ACC112 (cell line): ENCODE data around the gene KTN1.

ENCODE experiments used
- H2AFZ ChIP-seq: fragments of 200-600 bp; sonication (generic); one replicate; pipeline ENCODE4 v1.6.0; 2017; ENCODE audit warnings: antibody characterized with exemption, low read length; ENCODE audit not compliant: unreplicated experiment
- H3K27ac ChIP-seq: fragments of 200-600 bp; sonication (generic); 2 replicates; pipeline ENCODE4 v1.5.1; 2014; ENCODE audit warnings: low read depth, mild to moderate bottlenecking, antibody characterized with exemption, low read length, moderate library complexity
- H3K27me3 ChIP-seq: fragments of 200-600 bp; sonication (generic); 2 replicates; pipeline ENCODE4 v1.6.1; 2014; ENCODE audit warnings: mild to moderate bottlenecking, antibody characterized with exemption, low read length, moderate library complexity, mixed read lengths; ENCODE audit not compliant: insufficient read depth
- H3K36me3 ChIP-seq: fragments of 200-600 bp; sonication (generic); 2 replicates; pipeline ENCODE4 v1.6.1; 2016; ENCODE audit warnings: mild to moderate bottlenecking, antibody characterized with exemption, low read length, moderate library complexity, mixed read lengths; ENCODE audit not compliant: insufficient read depth
- H3K4me1 ChIP-seq: fragments of 200-600 bp; sonication (generic); one replicate; pipeline ENCODE4 v1.6.1; 2016; ENCODE audit warnings: low read length, mixed read lengths; ENCODE audit not compliant: insufficient read depth, unreplicated experiment, control insufficient read depth
- H3K4me3 ChIP-seq: fragments of 200-600 bp; sonication (generic); 2 replicates; pipeline ENCODE4 v1.5.1; 2014; ENCODE audit warnings: mild to moderate bottlenecking, low read depth, low read length
- H3K79me2 ChIP-seq: fragments of 200-600 bp; sonication (generic); one replicate; pipeline ENCODE4 v1.6.0; 2016; ENCODE audit warnings: low read length; ENCODE audit not compliant: control insufficient read depth, unreplicated experiment, insufficient read depth

KTN1 gene

DNA sequence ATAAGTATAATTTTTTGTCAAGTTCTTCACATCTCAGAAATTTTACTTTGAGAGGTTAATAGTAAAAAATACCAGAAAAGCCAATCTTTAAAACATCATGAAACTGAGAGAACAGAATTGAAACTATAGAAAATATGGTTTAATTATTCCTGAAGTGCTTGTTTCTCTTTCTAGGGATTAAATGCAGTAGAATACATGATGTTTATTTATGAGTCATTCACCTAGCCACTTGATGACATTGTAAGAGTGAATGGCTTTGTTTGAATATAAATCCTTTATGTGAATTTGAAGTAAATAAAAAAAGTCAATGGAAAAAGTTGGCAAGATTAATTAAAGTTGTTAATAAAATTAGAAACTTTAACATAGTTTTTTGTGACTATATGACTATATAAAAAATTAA, 48.4 kb downstream of the KTN1 start:
- no peaks in the 10 kb centered on the region for H3K27me3 ChIP-seq
- peaks cover 16% of the 10 kb centered on the region for H3K4me1 ChIP-seq
- peaks cover 16% of the 10 kb centered on the region for H3K79me2 ChIP-seq
- no peak overlapping the region for H3K4me3 ChIP-seq
- peaks cover 48% of the 10 kb centered on the region for H3K36me3 ChIP-seq
- no peak overlapping the region for H3K27ac ChIP-seq
- no peak overlapping the region for H2AFZ ChIP-seq

DNA sequence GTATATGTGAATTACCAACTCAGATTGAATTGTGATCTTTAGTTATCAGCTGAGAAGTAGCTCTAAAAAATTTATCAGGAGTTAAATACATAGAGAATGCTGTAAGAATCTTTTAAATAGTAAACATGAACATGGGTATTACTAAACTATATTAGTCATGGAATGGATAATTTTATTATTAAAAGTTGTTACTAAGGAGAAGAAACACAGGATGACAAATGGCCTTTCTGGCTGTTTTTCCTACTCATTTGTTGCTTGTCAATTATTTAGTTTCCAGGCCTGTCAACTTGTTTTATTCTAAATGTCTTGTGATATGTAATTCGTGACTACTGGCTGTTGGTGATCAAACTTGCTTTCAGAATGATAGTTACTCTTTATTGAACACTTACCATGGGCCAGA, 58.7 kb downstream of the KTN1 start:
- Histone ChIP-seq H3K79me2 (no peaks in the 10 kb centered on the region), H3K36me3 (peaks cover 60% of the 10 kb centered on the region), H3K27me3 (no peaks in the 10 kb centered on the region), H3K27ac (peak overlapping the region; percentile 10; the same call in 1 of the 2 replicates), H3K4me1 (no peaks in the 10 kb centered on the region), H2AFZ (no peak overlapping the region), H3K4me3 (no peak overlapping the region)

DNA sequence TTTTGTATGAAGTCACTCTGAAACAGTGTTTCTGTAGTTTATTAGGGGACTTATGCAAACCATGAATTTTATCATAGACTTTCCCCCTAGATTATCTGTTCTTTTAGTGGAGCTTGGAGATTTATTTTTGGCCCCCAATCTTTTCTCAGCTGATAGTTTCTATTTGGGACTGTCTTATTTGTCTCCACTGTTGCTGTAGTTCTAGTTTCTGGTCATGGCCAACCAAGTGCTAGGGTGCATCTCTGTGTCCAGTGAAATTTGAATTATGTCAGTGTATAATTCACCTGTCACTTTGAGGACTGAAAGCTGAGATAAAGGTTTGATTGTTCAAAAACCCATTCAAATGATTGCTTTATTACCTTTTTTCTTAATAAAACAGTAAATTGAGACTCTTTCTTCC, 61.3 kb downstream of the KTN1 start:
- peaks cover 44% of the 10 kb centered on the region for H3K36me3 ChIP-seq

DNA sequence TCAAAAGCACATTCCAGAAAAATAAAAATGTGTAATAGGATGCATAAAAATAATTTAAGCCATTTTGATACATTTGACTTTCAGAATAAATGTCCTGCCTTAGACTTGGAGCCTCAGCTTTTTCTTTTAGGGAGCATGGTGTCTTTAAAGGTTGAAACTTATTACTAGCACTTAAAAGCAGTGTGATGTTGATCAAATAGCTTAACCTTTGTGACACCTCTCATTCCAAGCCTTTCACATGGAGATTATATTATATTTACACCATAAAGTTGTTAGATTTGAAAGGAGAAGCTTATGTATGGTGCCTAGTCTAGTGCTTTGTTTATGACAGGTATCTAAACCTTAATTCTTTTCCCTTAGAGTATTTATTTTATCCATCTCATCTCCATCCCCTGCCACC, 61.9 kb downstream of the KTN1 start:
- Histone ChIP-seq H3K27me3 (no peaks in the 10 kb centered on the region), H3K36me3 (peaks cover 42% of the 10 kb centered on the region)

More for the DNA sequence above, 61.3 kb downstream of the KTN1 start:
- no peaks in the 10 kb centered on the region for H3K4me1 ChIP-seq
- H3K79me2 ChIP-seq: no peaks in the 10 kb centered on the region
- no peak overlapping the region for H3K4me3 ChIP-seq
- no peaks in the 10 kb centered on the region for H3K27me3 ChIP-seq
- H3K27ac ChIP-seq: no peak overlapping the region
- H2AFZ ChIP-seq: no peak overlapping the region

DNA sequence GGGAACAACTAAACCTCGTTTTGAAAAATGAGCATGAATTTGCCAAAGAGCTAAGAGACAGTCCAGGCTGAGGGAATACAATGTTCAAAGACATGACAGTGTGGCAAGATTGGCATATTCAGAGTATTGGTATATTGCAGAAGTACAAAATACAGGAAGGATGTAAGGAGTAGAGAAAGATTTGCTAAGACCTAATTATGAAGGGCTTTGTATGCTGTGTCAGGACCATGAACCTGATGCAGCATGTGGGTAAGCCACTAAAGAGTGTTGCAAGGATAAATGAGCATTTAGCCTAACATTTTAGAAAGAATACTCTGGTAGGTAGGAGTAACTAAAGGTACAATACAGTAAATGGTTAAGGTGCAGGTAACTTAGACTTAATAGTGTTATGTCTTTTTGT, 65.1 kb downstream of the KTN1 start:
- no peak overlapping the region for H3K4me3 ChIP-seq
- H3K27ac ChIP-seq: no peak overlapping the region
- H2AFZ ChIP-seq: no peak overlapping the region
- no peaks in the 10 kb centered on the region for H3K27me3 ChIP-seq
- no peaks in the 10 kb centered on the region for H3K4me1 ChIP-seq
- H3K79me2 ChIP-seq: no peaks in the 10 kb centered on the region
- peaks cover 37% of the 10 kb centered on the region for H3K36me3 ChIP-seq

More for the DNA sequence above, 61.9 kb downstream of the KTN1 start:
- Histone ChIP-seq H3K4me3 (no peak overlapping the region), H3K79me2 (no peaks in the 10 kb centered on the region), H3K27ac (no peak overlapping the region), H3K4me1 (no peaks in the 10 kb centered on the region), H2AFZ (no peak overlapping the region)

DNA sequence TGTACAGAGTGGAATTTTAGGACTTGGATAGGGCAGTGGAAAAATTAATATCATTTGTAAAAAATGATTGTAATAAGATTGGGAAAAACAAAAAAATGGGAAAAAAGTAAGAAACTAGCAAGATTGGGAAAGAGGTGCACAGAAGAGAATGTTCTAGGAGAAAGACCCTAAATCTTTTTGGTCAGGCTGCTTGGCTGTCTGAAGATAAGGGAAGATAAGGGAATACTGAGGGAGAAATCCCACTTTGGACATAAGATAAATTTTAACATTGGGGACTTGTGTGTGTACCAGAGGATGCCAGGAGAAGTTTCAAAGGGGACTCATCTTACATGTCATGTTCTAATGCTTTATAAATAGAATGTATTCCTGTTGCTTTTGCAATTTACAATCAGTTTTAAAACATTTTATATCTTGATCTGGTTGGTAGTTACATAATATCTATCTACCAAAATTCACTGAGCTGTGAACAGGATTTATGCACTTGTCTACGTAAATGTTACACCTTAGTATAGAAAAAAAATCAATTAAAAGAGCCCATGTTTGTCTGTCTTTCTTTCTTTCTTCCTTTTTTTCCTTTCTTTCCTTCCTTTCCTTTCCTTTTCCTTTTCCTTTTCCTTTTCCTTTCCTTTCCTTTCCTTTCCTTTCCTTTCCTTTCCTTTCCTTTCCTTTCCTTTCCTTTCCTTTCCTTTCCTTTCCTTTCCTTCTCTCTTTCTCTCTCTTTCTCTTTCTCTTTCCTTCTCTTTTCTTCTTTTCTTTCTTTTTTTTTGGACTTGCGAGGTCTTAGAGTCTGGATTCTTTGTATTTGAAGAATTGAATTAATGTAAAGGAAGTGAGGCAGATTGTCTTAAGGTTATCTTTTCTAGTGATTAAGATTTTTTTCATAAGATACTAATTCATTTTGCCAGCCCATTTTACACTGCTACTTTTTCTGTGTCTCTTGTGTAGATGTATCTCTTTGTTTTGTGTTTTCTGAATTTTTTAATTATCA, 66.1 kb downstream of the KTN1 start:
- H2AFZ ChIP-seq: no peak overlapping the region
- peaks cover 38% of the 10 kb centered on the region for H3K36me3 ChIP-seq
- no peak overlapping the region for H3K27ac ChIP-seq
- no peaks in the 10 kb centered on the region for H3K27me3 ChIP-seq
- H3K4me3 ChIP-seq: no peak overlapping the region
- no peaks in the 10 kb centered on the region for H3K79me2 ChIP-seq
- H3K4me1 ChIP-seq: no peaks in the 10 kb centered on the region

DNA sequence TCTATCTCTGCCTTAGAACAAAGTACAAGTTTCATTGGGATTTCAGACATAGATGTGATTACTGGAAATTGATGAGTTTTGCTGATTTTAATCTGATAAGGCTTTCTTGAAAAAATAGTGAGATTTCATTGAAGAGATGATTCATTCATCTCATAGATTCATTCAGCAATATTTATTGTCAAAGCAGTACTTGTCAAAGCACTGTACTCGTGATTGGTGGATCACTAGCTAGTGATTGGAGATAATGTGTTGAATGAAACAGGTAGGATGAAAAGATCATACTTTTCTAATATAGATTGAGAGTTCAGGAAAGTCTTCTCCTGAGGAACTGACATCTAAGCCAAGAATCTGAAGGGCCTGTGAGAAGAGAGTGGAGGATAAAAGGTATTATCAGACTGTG, 71.0 kb downstream of the KTN1 start:
- Histone ChIP-seq H3K4me1 (no peaks in the 10 kb centered on the region), H3K27ac (no peak overlapping the region), H3K36me3 (peaks cover 51% of the 10 kb centered on the region), H3K4me3 (no peak overlapping the region), H3K27me3 (no peaks in the 10 kb centered on the region), H3K79me2 (no peaks in the 10 kb centered on the region), H2AFZ (no peak overlapping the region)

DNA sequence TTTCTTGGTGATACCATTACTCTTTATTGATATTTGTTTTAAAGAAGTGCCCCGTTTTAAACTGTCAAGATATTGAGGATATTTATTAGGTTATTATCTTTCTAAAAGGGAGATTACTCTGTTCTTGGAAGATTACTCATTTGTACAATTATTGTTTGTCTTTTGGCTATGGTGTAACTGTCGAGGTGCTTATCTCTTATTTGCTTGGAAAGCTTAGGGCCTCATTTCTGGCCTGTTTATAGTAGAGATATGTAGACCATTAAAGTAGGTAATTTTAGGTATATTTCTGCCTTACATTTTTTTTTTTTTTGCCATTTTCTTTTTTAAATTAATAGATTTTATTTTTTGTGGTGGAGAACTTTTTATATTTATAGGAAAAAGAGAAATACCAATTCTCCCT, 74.2 kb downstream of the KTN1 start:
- H3K27ac ChIP-seq: no peak overlapping the region
- no peaks in the 10 kb centered on the region for H3K4me1 ChIP-seq
- no peak overlapping the region for H2AFZ ChIP-seq
- no peaks in the 10 kb centered on the region for H3K27me3 ChIP-seq
- H3K4me3 ChIP-seq: no peak overlapping the region
- H3K79me2 ChIP-seq: no peaks in the 10 kb centered on the region
- peaks cover 51% of the 10 kb centered on the region for H3K36me3 ChIP-seq

DNA sequence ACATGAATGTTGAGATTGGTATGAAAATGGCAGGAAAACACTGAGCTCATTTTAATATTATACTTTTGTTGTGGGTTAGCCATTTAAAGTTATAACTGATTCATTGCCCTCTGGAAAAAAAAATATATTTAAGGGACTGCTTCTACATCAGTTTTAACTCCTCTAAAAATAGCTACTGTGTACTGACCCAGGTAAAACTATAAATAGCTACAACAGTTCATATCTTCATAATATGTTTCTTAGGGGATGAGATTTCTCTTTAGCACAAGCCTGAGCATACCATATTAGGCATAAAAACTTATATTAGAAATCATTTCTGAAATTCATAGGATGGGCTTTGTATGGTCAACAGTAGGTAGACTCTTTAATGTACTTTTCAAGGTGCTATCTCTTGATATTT, 81.0 kb downstream of the KTN1 start:
- H3K27me3 ChIP-seq: no peaks in the 10 kb centered on the region
- no peak overlapping the region for H3K27ac ChIP-seq
- peaks cover 4% of the 10 kb centered on the region for H3K79me2 ChIP-seq
- no peaks in the 10 kb centered on the region for H3K4me1 ChIP-seq
- no peak overlapping the region for H3K4me3 ChIP-seq
- peaks cover 49% of the 10 kb centered on the region for H3K36me3 ChIP-seq
- H2AFZ ChIP-seq: no peak overlapping the region

DNA sequence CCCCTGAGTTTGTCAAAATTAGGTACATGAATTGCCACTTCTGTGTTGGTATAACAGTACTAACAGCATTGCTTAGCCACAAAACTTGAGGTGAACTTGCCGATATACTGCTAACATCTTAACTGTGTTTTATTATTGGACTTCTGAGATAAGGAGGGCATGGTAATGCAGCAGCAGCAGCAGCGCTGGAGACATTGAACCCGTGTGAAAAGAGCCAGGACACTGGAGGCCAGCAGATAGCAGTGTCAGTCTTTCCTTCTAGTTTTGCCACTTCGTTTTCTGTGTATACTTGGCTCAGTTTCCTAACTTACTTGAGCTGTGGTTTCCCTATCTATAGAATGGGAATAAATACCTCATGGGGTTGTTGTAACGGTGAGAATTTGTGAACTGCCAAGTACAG, 82.7 kb downstream of the KTN1 start:
- H3K36me3 ChIP-seq: peaks cover 42% of the 10 kb centered on the region
- H3K4me1 ChIP-seq: no peaks in the 10 kb centered on the region
- peaks cover 4% of the 10 kb centered on the region for H3K79me2 ChIP-seq
- H2AFZ ChIP-seq: no peak overlapping the region
- H3K27me3 ChIP-seq: no peaks in the 10 kb centered on the region
- H3K27ac ChIP-seq: no peak overlapping the region
- no peak overlapping the region for H3K4me3 ChIP-seq

DNA sequence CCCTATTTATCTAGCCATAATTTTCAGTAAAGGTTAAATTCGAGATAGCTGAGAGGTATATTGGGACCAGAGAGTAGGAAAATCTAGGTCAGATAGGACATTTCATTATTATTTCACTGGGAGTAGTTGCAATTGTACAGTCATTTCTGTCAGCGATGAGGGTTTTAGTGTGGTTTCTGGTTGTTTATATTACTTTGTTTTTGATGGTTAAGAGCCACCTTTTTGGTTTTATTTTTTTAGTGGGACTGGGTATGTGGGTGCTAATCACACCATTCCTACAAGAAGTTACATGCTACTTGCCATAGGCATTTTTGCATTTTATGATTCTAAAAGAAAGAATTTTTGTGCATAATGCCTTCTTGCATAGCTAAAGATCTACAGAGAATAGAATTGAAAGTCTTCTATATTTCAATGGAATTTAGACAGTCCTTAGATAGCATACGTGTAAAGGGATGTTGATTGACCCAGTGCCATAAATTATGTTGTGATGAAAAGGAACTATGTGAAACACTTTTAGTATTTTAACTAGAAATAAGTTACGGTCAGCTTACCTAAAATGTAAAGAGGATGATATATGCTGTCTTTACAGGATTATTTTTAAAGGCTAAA, 85.2 kb downstream of the KTN1 start:
- Histone ChIP-seq H3K36me3 (peaks cover 27% of the 10 kb centered on the region), H2AFZ (no peak overlapping the region), H3K4me1 (peaks cover 13% of the 10 kb centered on the region), H3K4me3 (no peak overlapping the region), H3K79me2 (peaks cover 8% of the 10 kb centered on the region), H3K27me3 (no peaks in the 10 kb centered on the region), H3K27ac (no peak overlapping the region)
